Measurements from ENCODE around the gene TMEM169.

The TMEM169 gene

GRCh38 chr2:216070195-216070594 is 11.5 kb upstream of the TMEM169 start:
- Histone ChIP-seq H3K9me3 (ENCODE audit: control insufficient read depth, low read length) (no peaks in the 10 kb centered on the region), H2BK12ac (ENCODE audit: low read length in 2 of 2) (no peak overlapping the region), H3K23ac (ENCODE audit: low read length in 2 of 2) (no peak overlapping the region), H3K4me2 (ENCODE audit: low read length, poor library complexity, severe bottlenecking) (no peak overlapping the region), H3K4me1 (ENCODE audit: control insufficient read depth, insufficient read depth, low read depth, low read length) (peaks cover 6% of the 10 kb centered on the region), H3K36me3 (ENCODE audit: control insufficient read depth in 1 of 2, insufficient read depth in 2 of 2, low read depth in 1 of 2, low read length in 2 of 2) (peaks cover 0 to 2% of the 10 kb centered on the region in 2 experiments), H3K14ac (ENCODE audit: low read length in 2 of 2) (no peak overlapping the region), H3K27ac (ENCODE audit: low read length, poor library complexity, severe bottlenecking) (no peak overlapping the region), H2BK15ac (ENCODE audit: low read depth, poor library complexity, severe bottlenecking) (no peak overlapping the region), H3K18ac (ENCODE audit: low read depth in 1 of 2, low read length in 2 of 2) (no peak overlapping the region), H3K79me1 (replicated peaks; ENCODE audit: low read length, poor library complexity, severe bottlenecking) (peaks cover 4% of the 10 kb centered on the region), H4K91ac (ENCODE audit: low read length) (no peak overlapping the region), H3K9ac (ENCODE audit: low read length) (no peak overlapping the region), H2AFZ (ENCODE audit: low read depth, low read length) (no peak overlapping the region), H4K8ac (ENCODE audit: low read length) (no peak overlapping the region), H2BK120ac (ENCODE audit: low read depth, low read length) (no peak overlapping the region), H3K4ac (ENCODE audit: low read depth in 1 of 2, low read length in 2 of 2) (no peak overlapping the region), H3K4me3 (ENCODE audit: insufficient read depth in 1 of 2, low read depth in 1 of 2, low read length in 2 of 2) (no peak overlapping the region), H2BK5ac (ENCODE audit: low read depth, low read length, poor library complexity, severe bottlenecking) (no peak overlapping the region), H3K27me3 (ENCODE audit: control insufficient read depth in 1 of 2, insufficient read depth in 1 of 2, low read length in 2 of 2) (no peaks in the 10 kb centered on the region), H2AK5ac (ENCODE audit: low read length, severe bottlenecking) (no peak overlapping the region)
- no peak for DNase-seq
- 97% methylated on average over 6 of the region's 6 CpGs for WGBS

GRCh38 chr2:216071111-216071851 is 10.4 kb upstream of the TMEM169 start:
- no peak overlapping the region for H2BK5ac ChIP-seq (ENCODE audit: low read depth, low read length, poor library complexity, severe bottlenecking)
- no peak overlapping the region for H3K9ac ChIP-seq (ENCODE audit: low read length)
- H2BK12ac ChIP-seq (ENCODE audit: low read length in 2 of 2): no peak overlapping the region
- DNase-seq: no peak
- H3K4me2 ChIP-seq (ENCODE audit: low read length, poor library complexity, severe bottlenecking): no peak overlapping the region
- no peak overlapping the region for H3K23ac ChIP-seq (ENCODE audit: low read length in 2 of 2)
- no peak overlapping the region for H3K27ac ChIP-seq (ENCODE audit: low read length, poor library complexity, severe bottlenecking)
- H3K14ac ChIP-seq (ENCODE audit: low read length in 2 of 2): no peak overlapping the region
- peaks cover 2% of the 10 kb centered on the region for H3K4me1 ChIP-seq (ENCODE audit: control insufficient read depth, insufficient read depth, low read depth, low read length)
- no peak overlapping the region for H3K4me3 ChIP-seq (ENCODE audit: insufficient read depth in 1 of 2, low read depth in 1 of 2, low read length in 2 of 2)
- H2BK120ac ChIP-seq (ENCODE audit: low read depth, low read length): no peak overlapping the region
- H3K9me3 ChIP-seq (ENCODE audit: control insufficient read depth, low read length): no peaks in the 10 kb centered on the region
- H4K8ac ChIP-seq (ENCODE audit: low read length): no peak overlapping the region
- H3K27me3 ChIP-seq (ENCODE audit: control insufficient read depth in 1 of 2, insufficient read depth in 1 of 2, low read length in 2 of 2): no peaks in the 10 kb centered on the region
- H3K36me3 ChIP-seq (ENCODE audit: control insufficient read depth in 1 of 2, insufficient read depth in 2 of 2, low read depth in 1 of 2, low read length in 2 of 2): no peaks in the 10 kb centered on the region
- H4K91ac ChIP-seq (ENCODE audit: low read length): no peak overlapping the region
- H2AK5ac ChIP-seq (ENCODE audit: low read length, severe bottlenecking): no peak overlapping the region
- H3K18ac ChIP-seq (ENCODE audit: low read depth in 1 of 2, low read length in 2 of 2): no peak overlapping the region
- no peak overlapping the region for H2BK15ac ChIP-seq (ENCODE audit: low read depth, poor library complexity, severe bottlenecking)
- H2AFZ ChIP-seq (ENCODE audit: low read depth, low read length): no peak overlapping the region
- H3K79me1 ChIP-seq (replicated peaks; ENCODE audit: low read length, poor library complexity, severe bottlenecking): peaks cover 4% of the 10 kb centered on the region
- 91% methylated on average over 11 of the region's 12 CpGs for WGBS
- no peak overlapping the region for H3K4ac ChIP-seq (ENCODE audit: low read depth in 1 of 2, low read length in 2 of 2)

DNA sequence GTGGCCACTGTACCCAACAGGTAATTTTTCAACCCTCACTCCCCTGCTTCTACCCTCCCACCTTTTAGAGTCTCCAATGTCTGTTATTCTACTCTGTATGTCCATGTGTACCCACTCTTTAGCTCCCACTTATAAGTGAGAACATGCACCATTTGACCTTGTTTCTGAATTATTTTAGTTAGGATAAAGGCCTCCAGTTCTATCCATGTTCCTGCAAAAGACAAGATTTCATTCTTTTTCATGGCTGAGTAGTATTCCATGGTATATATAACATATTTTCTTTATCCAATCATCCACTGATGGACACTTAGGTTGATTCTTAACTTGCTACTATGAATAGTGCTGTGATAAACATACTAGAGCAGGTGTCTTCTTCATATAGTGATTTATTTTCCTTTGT is 9.2 kb upstream of the TMEM169 start:
- Histone ChIP-seq H3K36me3 (ENCODE audit: control insufficient read depth in 1 of 2, insufficient read depth in 2 of 2, low read depth in 1 of 2, low read length in 2 of 2) (no peaks in the 10 kb centered on the region), H3K27ac (ENCODE audit: low read length, poor library complexity, severe bottlenecking) (no peak overlapping the region), H3K4me2 (ENCODE audit: low read length, poor library complexity, severe bottlenecking) (no peak overlapping the region), H3K4me3 (ENCODE audit: insufficient read depth in 1 of 2, low read depth in 1 of 2, low read length in 2 of 2) (no peak overlapping the region), H4K8ac (ENCODE audit: low read length) (no peak overlapping the region), H3K27me3 (ENCODE audit: control insufficient read depth in 1 of 2, insufficient read depth in 1 of 2, low read length in 2 of 2) (no peaks in the 10 kb centered on the region), H4K91ac (ENCODE audit: low read length) (no peak overlapping the region), H3K23ac (ENCODE audit: low read length in 2 of 2) (no peak overlapping the region), H3K9me3 (ENCODE audit: control insufficient read depth, low read length) (no peaks in the 10 kb centered on the region), H3K4ac (ENCODE audit: low read depth in 1 of 2, low read length in 2 of 2) (no peak overlapping the region), H2AK5ac (ENCODE audit: low read length, severe bottlenecking) (no peak overlapping the region), H3K79me1 (replicated peaks; ENCODE audit: low read length, poor library complexity, severe bottlenecking) (peaks cover 2% of the 10 kb centered on the region), H3K4me1 (ENCODE audit: control insufficient read depth, insufficient read depth, low read depth, low read length) (no peaks in the 10 kb centered on the region), H2BK120ac (ENCODE audit: low read depth, low read length) (no peak overlapping the region), H3K14ac (ENCODE audit: low read length in 2 of 2) (no peak overlapping the region), H2BK12ac (ENCODE audit: low read length in 2 of 2) (no peak overlapping the region), H3K18ac (ENCODE audit: low read depth in 1 of 2, low read length in 2 of 2) (no peak overlapping the region), H2AFZ (ENCODE audit: low read depth, low read length) (no peak overlapping the region), H2BK15ac (ENCODE audit: low read depth, poor library complexity, severe bottlenecking) (no peak overlapping the region), H3K9ac (ENCODE audit: low read length) (no peak overlapping the region), H2BK5ac (ENCODE audit: low read depth, low read length, poor library complexity, severe bottlenecking) (no peak overlapping the region)
- no peak for DNase-seq

- no peak overlapping the region for H3K4me2 ChIP-seq (ENCODE audit: low read length, poor library complexity, severe bottlenecking)
- DNase-seq: no peak
- H2BK120ac ChIP-seq (ENCODE audit: low read depth, low read length): no peak overlapping the region
- H3K4ac ChIP-seq (ENCODE audit: low read depth in 1 of 2, low read length in 2 of 2): no peak overlapping the region
- H2BK5ac ChIP-seq (ENCODE audit: low read depth, low read length, poor library complexity, severe bottlenecking): no peak overlapping the region
- H3K14ac ChIP-seq (ENCODE audit: low read length in 2 of 2): no peak overlapping the region
- H3K36me3 ChIP-seq (ENCODE audit: control insufficient read depth in 1 of 2, insufficient read depth in 2 of 2, low read depth in 1 of 2, low read length in 2 of 2): no peaks in the 10 kb centered on the region
- no peak overlapping the region for H3K4me3 ChIP-seq (ENCODE audit: insufficient read depth in 1 of 2, low read depth in 1 of 2, low read length in 2 of 2)
- no peaks in the 10 kb centered on the region for H3K27me3 ChIP-seq (ENCODE audit: control insufficient read depth in 1 of 2, insufficient read depth in 1 of 2, low read length in 2 of 2)
- H3K79me1 ChIP-seq (replicated peaks; ENCODE audit: low read length, poor library complexity, severe bottlenecking): peaks cover 2% of the 10 kb centered on the region
- H3K23ac ChIP-seq (ENCODE audit: low read length in 2 of 2): no peak overlapping the region
- H4K91ac ChIP-seq (ENCODE audit: low read length): no peak overlapping the region
- H3K9me3 ChIP-seq (ENCODE audit: control insufficient read depth, low read length): no peaks in the 10 kb centered on the region
- no peak overlapping the region for H2AFZ ChIP-seq (ENCODE audit: low read depth, low read length)
- H2AK5ac ChIP-seq (ENCODE audit: low read length, severe bottlenecking): no peak overlapping the region
- H3K9ac ChIP-seq (ENCODE audit: low read length): no peak overlapping the region
- no peaks in the 10 kb centered on the region for H3K4me1 ChIP-seq (ENCODE audit: control insufficient read depth, insufficient read depth, low read depth, low read length)
- no peak overlapping the region for H3K27ac ChIP-seq (ENCODE audit: low read length, poor library complexity, severe bottlenecking)
- no peak overlapping the region for H3K18ac ChIP-seq (ENCODE audit: low read depth in 1 of 2, low read length in 2 of 2)
- H2BK12ac ChIP-seq (ENCODE audit: low read length in 2 of 2): no peak overlapping the region
- no peak overlapping the region for H2BK15ac ChIP-seq (ENCODE audit: low read depth, poor library complexity, severe bottlenecking)
- no peak overlapping the region for H4K8ac ChIP-seq (ENCODE audit: low read length)
Measured at GRCh38 chr2:216073773-216074172, 7.9 kb upstream of the TMEM169 start.

All from mesenchymal stem cell (in vitro differentiated cells and primary cell).